DND-41 (cell line): ENCODE measurements around the gene PRDM5.

ENCODE experiments used
- ATAC-seq: fragments of 200-7000 bp; cut with Tn5 transposase; 3 replicates; pipeline ENCODE4 v1.9.1; 2021; ENCODE audit warnings: low read depth; ENCODE audit not compliant: insufficient read depth
- DNase-seq: peaks from one replicate; pipeline ENCODE4 v3.0.0-alpha.2; 2020
- H2AFZ ChIP-seq: 2 replicates; pipeline ENCODE4 v1.6.0; 2012; ENCODE audit warnings: low read depth, low read length
- H3K27ac ChIP-seq: 2 replicates; pipeline ENCODE4 v1.5.1; 2012; ENCODE audit warnings: low read length, inconsistent platforms
- H3K27me3 ChIP-seq: fragments of 200-600 bp; sonication (generic); 2 replicates; pipeline ENCODE4 v1.6.0; 2012; ENCODE audit warnings: low read length, mild to moderate bottlenecking, inconsistent platforms; ENCODE audit not compliant: insufficient read depth, poor library complexity
- H3K36me3 ChIP-seq: 2 replicates; pipeline ENCODE4 v1.5.1; 2012; ENCODE audit warnings: low read length, inconsistent platforms; ENCODE audit not compliant: insufficient read depth
- H3K4me1 ChIP-seq: 2 replicates; pipeline ENCODE4 v1.5.1; 2012; ENCODE audit warnings: mild to moderate bottlenecking, low read length; ENCODE audit not compliant: insufficient read depth
- H3K4me2 ChIP-seq: 2 replicates; pipeline ENCODE4 v1.6.0; 2012; ENCODE audit warnings: mild to moderate bottlenecking, moderate library complexity, low read length, inconsistent platforms; ENCODE audit not compliant: insufficient read depth
- H3K4me3 ChIP-seq, 2 experiments: fragments of 200-600 bp in 1 of 2; shearing (Covaris generic) in 1 of 2; 2 replicates each; pipeline ENCODE4 v1.5.1; 2012 to 2016; ENCODE audit warnings: inconsistent platforms in 2 of 2, low read length in 2 of 2, mild to moderate bottlenecking in 2 of 2, low read depth in 1 of 2, moderate library complexity in 1 of 2
- H3K79me2 ChIP-seq: 2 replicates; pipeline ENCODE4 v1.6.0; 2012; ENCODE audit warnings: low read length, inconsistent platforms; ENCODE audit not compliant: insufficient read depth
- H3K9ac ChIP-seq: 2 replicates; pipeline ENCODE4 v1.6.0; 2012; ENCODE audit warnings: low read depth, mild to moderate bottlenecking, inconsistent platforms, low read length, moderate library complexity
- H3K9me3 ChIP-seq: 2 replicates; pipeline ENCODE4 v1.5.1; 2012; ENCODE audit warnings: low read length, moderate library complexity, mild to moderate bottlenecking, inconsistent platforms; ENCODE audit not compliant: insufficient read depth, severe bottlenecking
- H4K20me1 ChIP-seq: 2 replicates; pipeline ENCODE4 v1.6.0; 2012; ENCODE audit warnings: low read length; ENCODE audit not compliant: insufficient read depth
- CTCF ChIP-seq: IDR thresholded peaks from 2 replicates; pipeline ENCODE4 v1.5.1; 2012; ENCODE audit warnings: borderline replicate concordance, low read length, moderate library complexity, mild to moderate bottlenecking; ENCODE audit not compliant: poor library complexity, severe bottlenecking; ENCODE audit errors: extremely low read depth
- EZH2 ChIP-seq: IDR thresholded peaks from 3 replicates; pipeline ENCODE4 v1.6.1; 2012; ENCODE audit warnings: borderline replicate concordance, low read depth, mild to moderate bottlenecking, moderate library complexity, low read length, inconsistent platforms; ENCODE audit not compliant: severe bottlenecking

Gene PRDM5

GRCh38 chr4:120723986-120724385 is 198.5 kb downstream of the PRDM5 start:
- no peak for TF ChIP-seq EZH2
- TF ChIP-seq CTCF: no peak
- H3K4me1 ChIP-seq: no peaks in the 10 kb centered on the region
- no peaks in the 10 kb centered on the region for H3K79me2 ChIP-seq

GRCh38 chr4:120723105-120723504 is 199.4 kb downstream of the PRDM5 start:
- Histone ChIP-seq H3K4me2 (no peak overlapping the region), H3K27ac (no peak overlapping the region), H4K20me1 (no peaks in the 10 kb centered on the region), H3K4me1 (no peaks in the 10 kb centered on the region), H3K27me3 (peaks cover under 1% of the 10 kb centered on the region), H3K9me3 (no peaks in the 10 kb centered on the region), H3K36me3 (no peaks in the 10 kb centered on the region), H3K79me2 (no peaks in the 10 kb centered on the region), H3K4me3 (no peak overlapping the region), H2AFZ (no peak overlapping the region), H3K9ac (no peak overlapping the region)
- DNase-seq (no peak), ATAC-seq (no peak)
- TF ChIP-seq EZH2 (no peak), CTCF (no peak)

More at GRCh38 chr4:120723986-120724385, 198.5 kb downstream of the PRDM5 start:
- Histone ChIP-seq H3K9ac (no peak overlapping the region), H3K36me3 (no peaks in the 10 kb centered on the region), H4K20me1 (no peaks in the 10 kb centered on the region), H3K27ac (no peak overlapping the region), H3K9me3 (no peaks in the 10 kb centered on the region), H2AFZ (no peak overlapping the region), H3K4me2 (no peak overlapping the region), H3K4me3 (no peak overlapping the region), H3K27me3 (no peaks in the 10 kb centered on the region)
- DNase-seq (no peak), ATAC-seq (no peak)

GRCh38 chr4:120722655-120723054 is 199.9 kb downstream of the PRDM5 start:
- H3K4me2 ChIP-seq: no peak overlapping the region
- H3K27me3 ChIP-seq: peaks cover 5% of the 10 kb centered on the region
- H2AFZ ChIP-seq: no peak overlapping the region
- TF ChIP-seq CTCF (no peak), EZH2 (no peak)
- no peak overlapping the region for H3K4me3 ChIP-seq
- H3K4me1 ChIP-seq: no peaks in the 10 kb centered on the region
- H3K36me3 ChIP-seq: no peaks in the 10 kb centered on the region
- DNase-seq: no peak
- H3K9me3 ChIP-seq: no peaks in the 10 kb centered on the region
- no peak for ATAC-seq
- no peak overlapping the region for H3K9ac ChIP-seq
- H4K20me1 ChIP-seq: no peaks in the 10 kb centered on the region
- no peaks in the 10 kb centered on the region for H3K79me2 ChIP-seq
- no peak overlapping the region for H3K27ac ChIP-seq
